Stomach (tissue), 4 donors: Measurements from ENCODE around the gene LRP11.

Source experiments
- CTCF ChIP-seq, 7 experiments: fragments of 450-650 bp in 4 of 7; fragments of 200-600 bp in 3 of 7; sonication (generic) in 3 of 7; IDR thresholded peaks; one replicate each; pipeline ENCODE4 v1.5.1; 2016 to 2019; ENCODE audit warnings: antibody characterized with exemption in 7 of 7, control low read depth in 2 of 7, mild to moderate bottlenecking in 1 of 7
- POLR2AphosphoS5 ChIP-seq, 3 donors: sonication (generic); formaldehyde crosslinking; IDR thresholded peaks; one replicate each; pipeline ENCODE4 v1.6.1; 2016; ENCODE audit warnings: antibody characterized with exemption in 3 of 3

GRCh38 chr6:149847939-149848267, 16.3 kb downstream of the LRP11 start:
- no peak for TF ChIP-seq CTCF (IDR thresholded peaks at IDR 0.05)
- no peak for TF ChIP-seq POLR2AphosphoS5 (IDR thresholded peaks at IDR 0.05)
